ENCODE data around the gene RPP21.

Gene RPP21

GRCh38 chr6:30344868-30345671 lies at the start of gene RPP21:
RPP21 (plus strand) TSS chr6:30345156; CDS start chr6:30345172, 16 bp downstream.
- DNase-seq: peak; percentile 76

- no peak for DNase-seq
Measured at GRCh38 chr6:30295837-30296236, 49.1 kb upstream of the RPP21 start.

GRCh38 chr6:30304002-30304401 lies 41.0 kb upstream of the RPP21 start:
- DNase-seq: no peak

- DNase-seq: no peak
Measured at GRCh38 chr6:30311101-30311500, 33.9 kb upstream of the RPP21 start.

- no peak for DNase-seq
Measured at GRCh38 chr6:30311671-30312070, 33.3 kb upstream of the RPP21 start.

GRCh38 chr6:30312266-30312665 lies 32.7 kb upstream of the RPP21 start:
- DNase-seq: no peak

- no peak for DNase-seq
Measured at GRCh38 chr6:30312676-30313321, 32.2 kb upstream of the RPP21 start.

- no peak for DNase-seq
Measured at GRCh38 chr6:30315156-30315555, 29.8 kb upstream of the RPP21 start.

- DNase-seq: no peak
Measured at GRCh38 chr6:30317913-30318589, 26.9 kb upstream of the RPP21 start.

GRCh38 chr6:30319146-30319835 lies 25.7 kb upstream of the RPP21 start:
- no peak for DNase-seq

- DNase-seq: no peak
Measured at GRCh38 chr6:30321692-30322388, 23.1 kb upstream of the RPP21 start.

- no peak for DNase-seq
Measured at GRCh38 chr6:30322527-30323501, 22.1 kb upstream of the RPP21 start.

GRCh38 chr6:30323806-30324205 lies 21.1 kb upstream of the RPP21 start:
- no peak for DNase-seq

GRCh38 chr6:30325150-30325872 lies 19.6 kb upstream of the RPP21 start:
- DNase-seq: no peak

- peak; percentile 84 for DNase-seq
Measured at GRCh38 chr6:30325873-30326525, 19.0 kb upstream of the RPP21 start.

GRCh38 chr6:30326526-30327231 lies 18.3 kb upstream of the RPP21 start, which contains the start of gene TRIM39:
TRIM39 (plus strand) TSS chr6:30326927; CDS start chr6:30329318, 2,391 bp downstream.
- DNase-seq: peak; percentile 91

GRCh38 chr6:30327232-30327746 lies 17.7 kb upstream of the RPP21 start:
- DNase-seq: no peak

- DNase-seq: no peak
Measured at GRCh38 chr6:30328397-30328796, 16.6 kb upstream of the RPP21 start.

- no peak for DNase-seq
Measured at GRCh38 chr6:30329331-30329730, 15.6 kb upstream of the RPP21 start.

Measured in KG1 (cell line).